HCT116 (cell line): ENCODE results near the gene FASTKD2. TPM values are rescaled to one million over a fixed set of nuclear protein-coding genes. Genes with fewer than 3 reads are reported as not detected.

Experiments
- ATAC-seq: fragments of 200-7000 bp; cut with Tn5 transposase; 2 replicates; pipeline ENCODE4 v1.9.1; 2020; ENCODE audit warnings: mild to moderate bottlenecking, moderate library complexity
- BruUV-seq: library from RNA; stranded (reverse); fragments of 400-500 nt; replicated peaks from 2 replicates; lab custom pipeline; 2021; lab: Mats Ljungman, UMichigan
- CTCF ChIA-PET: fragments of 300-600 bp; sonication (Branson Sonifier 250); formaldehyde crosslinking; loops from one replicate; lab custom pipeline; 2021; ENCODE audit warnings: antibody characterized with exemption; lab: Charles Lee
- POLR2A ChIA-PET: fragments of 300-600, 350-600 bp; sonication (Branson Sonifier 250); formaldehyde crosslinking; loops from one replicate; lab custom pipeline; 2021; ENCODE audit warnings: antibody characterized with exemption; lab: Charles Lee
- RAD21 ChIA-PET, 2 experiments: fragments of 300-600 bp; sonication (Branson Sonifier 250); formaldehyde crosslinking; loops; one replicate each; lab custom pipeline; 2023; ENCODE audit warnings: low total read pairs in 2 of 2; ENCODE audit not compliant: uncharacterized antibody in 2 of 2, unreplicated experiment in 2 of 2, low non-redundant PET in 1 of 2; lab: Charles Lee
- DNase-seq: peaks from one replicate; pipeline ENCODE4 v3.0.0-alpha.2; 2010; ENCODE audit warnings: low read depth, low spot score
- H2AFZ ChIP-seq: fragments of 200-600 bp; shearing (Covaris generic), sonication (generic); 2 replicates; pipeline ENCODE4 v1.6.1; 2017; ENCODE audit warnings: low read depth, mixed run types, mixed read lengths, antibody characterized with exemption, low read length; ENCODE audit not compliant: poor library complexity, severe bottlenecking
- H3K27ac ChIP-seq: 2 replicates; pipeline ENCODE4 v1.5.1; 2012; ENCODE audit warnings: low read depth, low read length
- H3K27me3 ChIP-seq: fragments of 200-600 bp; sonication (generic); 2 replicates; pipeline ENCODE4 v1.6.1; 2016; ENCODE audit warnings: mixed run types, low read length, mixed read lengths; ENCODE audit not compliant: insufficient read depth
- H3K36me3 ChIP-seq, 2 experiments: fragments of 200-500 bp in 1 of 2; fragments of 200-600 bp in 1 of 2; sonication (Bioruptor generic) in 1 of 2; sonication (generic) in 1 of 2; 2 replicates each; pipeline versions ENCODE4 v1.5.1 to v1.6.1; 2014 to 2016; ENCODE audit warnings: low read length in 2 of 2, inconsistent platforms in 1 of 2, mixed read lengths in 1 of 2, mixed run types in 1 of 2; ENCODE audit not compliant: insufficient read depth in 2 of 2, control insufficient read depth in 1 of 2
- H3K4me1 ChIP-seq, 2 experiments: fragments of 200-600 bp in 1 of 2; sonication (generic) in 1 of 2; 2 replicates each; pipeline versions ENCODE4 v1.5.1 to v1.6.1; 2012 to 2017; ENCODE audit warnings: low read length in 2 of 2, inconsistent platforms in 1 of 2, mild to moderate bottlenecking in 1 of 2, mixed read lengths in 1 of 2, mixed run types in 1 of 2, moderate library complexity in 1 of 2; ENCODE audit not compliant: insufficient read depth in 2 of 2, control insufficient read depth in 1 of 2
- H3K4me2 ChIP-seq: fragments of 200-600 bp; sonication (generic); 2 replicates; pipeline ENCODE4 v1.6.1; 2017; ENCODE audit warnings: mixed run types, low read length, mixed read lengths
- H3K4me3 ChIP-seq, 2 experiments: fragments of 200-600 bp in 1 of 2; sonication (generic) in 1 of 2; replicated peaks in 1 of 2; 2 replicates each; pipeline ENCODE4 v1.5.1; 2011 to 2016; ENCODE audit warnings: low read length in 2 of 2, control low read depth in 1 of 2, low read depth in 1 of 2, mild to moderate bottlenecking in 1 of 2, mixed read lengths in 1 of 2, mixed run types in 1 of 2
- H3K79me2 ChIP-seq: fragments of 200-600 bp; sonication (generic); 2 replicates; pipeline ENCODE4 v1.6.1; 2017; ENCODE audit warnings: mild to moderate bottlenecking, mixed run types, low read length, moderate library complexity, mixed read lengths; ENCODE audit not compliant: insufficient read depth
- H3K9ac ChIP-seq: fragments of 200-600 bp; sonication (generic); 2 replicates; pipeline ENCODE4 v1.6.1; 2016; ENCODE audit warnings: low read length, mixed read lengths
- H3K9me2 ChIP-seq: fragments of 200-600 bp; sonication (generic), shearing (Covaris generic); 2 replicates; pipeline ENCODE4 v1.6.1; 2017; ENCODE audit warnings: mixed run types, mild to moderate bottlenecking, moderate library complexity; ENCODE audit not compliant: insufficient read depth
- H3K9me3 ChIP-seq, 2 experiments: fragments of 200-500 bp in 1 of 2; fragments of 200-600 bp in 1 of 2; sonication (Bioruptor generic) in 1 of 2; sonication (generic) in 1 of 2; 2 replicates each; pipeline ENCODE4 v1.6.1; 2014 to 2017; ENCODE audit warnings: low read length in 2 of 2, mixed read lengths in 2 of 2, inconsistent platforms in 1 of 2, low read depth in 1 of 2, mild to moderate bottlenecking in 1 of 2, mixed run types in 1 of 2, moderate library complexity in 1 of 2; ENCODE audit not compliant: control insufficient read depth in 1 of 2, insufficient read depth in 1 of 2
- H4K20me1 ChIP-seq: fragments of 200-600 bp; sonication (generic), shearing (Covaris generic); 2 replicates; pipeline ENCODE4 v1.6.1; 2017; ENCODE audit warnings: mixed run types, mild to moderate bottlenecking, moderate library complexity; ENCODE audit not compliant: insufficient read depth
- CEBPB ChIP-seq: IDR thresholded peaks from 2 replicates; pipeline ENCODE4 v1.6.1; 2012; ENCODE audit warnings: low read depth
- ELF1 ChIP-seq: IDR thresholded peaks from 2 replicates; pipeline ENCODE4 v1.6.1; 2012; ENCODE audit warnings: low read depth, borderline replicate concordance
- EZH2 ChIP-seq: fragments of 200-600 bp; sonication (generic); IDR thresholded peaks from 2 replicates; pipeline ENCODE4 v1.6.1; 2017; ENCODE audit warnings: antibody characterized with exemption, mixed run types
- EZH2phosphoT487 ChIP-seq: fragments of 200-600 bp; IDR thresholded peaks from 2 replicates; pipeline ENCODE4 v1.6.1; 2018; ENCODE audit warnings: antibody characterized with exemption, borderline replicate concordance
- FOSL1 ChIP-seq: IDR thresholded peaks from 2 replicates; pipeline ENCODE4 v1.6.1; 2012; ENCODE audit warnings: low read depth
- POLR2AphosphoS5 ChIP-seq: IDR thresholded peaks from 2 replicates; pipeline ENCODE4 v1.6.1; 2011; ENCODE audit warnings: mild to moderate bottlenecking, low read depth, low read length, moderate library complexity
- RAD21 ChIP-seq: IDR thresholded peaks from 2 replicates; pipeline ENCODE4 v1.6.1; 2012; ENCODE audit warnings: low read depth, mild to moderate bottlenecking
- SIN3A ChIP-seq: IDR thresholded peaks from 2 replicates; pipeline ENCODE4 v1.6.1; 2012; ENCODE audit warnings: low read depth
- SP1 ChIP-seq: IDR thresholded peaks from 2 replicates; pipeline ENCODE4 v1.6.1; 2012; ENCODE audit warnings: low read depth
- SRF ChIP-seq: IDR thresholded peaks from 2 replicates; pipeline ENCODE4 v1.6.1; 2012; ENCODE audit warnings: low read depth
- TCF7L2 ChIP-seq: IDR thresholded peaks from 2 replicates; pipeline ENCODE4 v1.7.0; 2011; ENCODE audit warnings: borderline replicate concordance, inconsistent platforms; ENCODE audit not compliant: insufficient read depth, insufficient read length; ENCODE audit errors: extremely low read depth
- YY1 ChIP-seq: IDR thresholded peaks from 2 replicates; pipeline ENCODE4 v1.6.1; 2011; ENCODE audit warnings: low read length, low read depth, moderate library complexity, mild to moderate bottlenecking; ENCODE audit not compliant: insufficient replicate concordance; ENCODE audit errors: extremely low read depth
- intact Hi-C: fragments of 100-400 bp; cut with micrococcal nuclease; formaldehyde crosslinking; loops from 2 replicates; pipeline ENCODE4 v1.10.0; 2022
- total RNA-seq: library from RNA; stranded (reverse); gene quantifications from one replicate; pipeline ENCODE4 v1.2.1, GENCODE V29; 2021; ENCODE audit not compliant: unreplicated experiment
- TF ChIP-seq, protein P1 (sequence below), 3 experiments: fragments of 200-600 bp in 1 of 3; sonication (generic) in 1 of 3; IDR thresholded peaks in 2 of 3; conservative IDR thresholded peaks in 1 of 3; 2 replicates each; pipeline ENCODE4 v1.5.1; 2012 to 2017; ENCODE audit warnings: low read depth in 2 of 3, low read length in 2 of 3, antibody characterized with exemption in 1 of 3, borderline replicate concordance in 1 of 3, control low read depth in 1 of 3, mild to moderate bottlenecking in 1 of 3, mixed read lengths in 1 of 3, mixed run types in 1 of 3, moderate library complexity in 1 of 3; ENCODE audit not compliant: insufficient read depth in 1 of 3
- TF ChIP-seq, protein P2 (sequence below): IDR thresholded peaks from 2 replicates; pipeline ENCODE4 v1.6.1; 2011; ENCODE audit warnings: mild to moderate bottlenecking, low read length, moderate library complexity; ENCODE audit not compliant: insufficient replicate concordance; ENCODE audit errors: extremely low read depth
- TF ChIP-seq, protein P3 (sequence below): IDR thresholded peaks from 2 replicates; pipeline ENCODE4 v1.6.1; 2012
- TF ChIP-seq, protein P4 (sequence below): IDR thresholded peaks from 2 replicates; pipeline ENCODE4 v1.6.1; 2012
- TF ChIP-seq, protein P5 (sequence below): IDR thresholded peaks from 2 replicates; pipeline ENCODE4 v1.6.1; 2012; ENCODE audit warnings: low read depth

The FASTKD2 gene
- total RNA-seq, 1 experiment from 2014 or later, result 24.4 TPM

DNA sequence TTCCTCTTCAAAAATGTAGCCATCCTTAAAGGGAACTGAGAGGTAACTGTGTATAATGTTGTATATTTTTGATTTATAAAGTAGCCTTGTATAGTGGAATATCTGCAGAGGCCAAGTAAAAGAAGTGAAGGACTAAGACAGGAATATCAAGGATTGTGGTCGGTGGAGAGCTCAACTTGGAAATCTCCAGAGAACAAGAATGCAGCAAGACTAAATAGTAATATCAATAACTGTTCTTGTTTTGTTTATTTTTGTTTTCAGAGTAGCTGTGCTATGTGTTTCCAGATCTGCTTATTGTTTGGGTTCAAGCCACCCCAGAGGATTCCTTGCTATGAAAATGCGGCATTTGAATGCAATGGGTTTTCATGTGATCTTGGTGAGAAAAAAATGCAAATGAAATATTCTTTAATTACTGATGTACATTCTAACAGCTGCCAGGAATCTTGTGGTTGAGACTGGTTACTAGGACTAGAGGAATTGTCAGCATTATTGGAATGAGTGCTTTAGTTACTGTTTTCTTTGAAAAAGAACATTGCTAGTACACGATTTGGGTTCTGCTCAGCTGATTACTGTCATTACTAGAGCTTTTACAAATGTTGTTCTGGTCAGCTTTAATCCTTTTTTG, 25.0 kb downstream of the FASTKD2 start:
- BruUV-seq, result no TSS peak
- POLR2A ChIA-PET, result no interaction called here

More for the DNA sequence above, 25.0 kb downstream of the FASTKD2 start:
- Histone ChIP-seq H3K79me2 (peaks cover 1% of the 10 kb centered on the region; the same call in 1 of the 2 replicates), H3K4me1 (no peaks in the 10 kb centered on the region), H3K9ac (no peak overlapping the region), H2AFZ (no peak overlapping the region), H3K9me3 (no peaks in the 10 kb centered on the region), H3K27ac (no peak overlapping the region), H3K9me2 (no peaks in the 10 kb centered on the region), H3K4me2 (no peak overlapping the region), H3K27me3 (no peaks in the 10 kb centered on the region), H4K20me1 (no peaks in the 10 kb centered on the region), H3K4me3 (no peak overlapping the region), H3K36me3 (peaks cover 20 to 39% of the 10 kb centered on the region in 2 experiments; a peak in 3 of 4 replicates)
- CTCF ChIA-PET, result interaction anchor here (1.6 kb wide), 1 partner anchor 10 kb away, joined by 7 read pairs; no protein-coding TSS in a partner anchor
- RAD21 ChIA-PET, result no interaction called here
- no peak for ATAC-seq
- TF ChIP-seq, protein P1, sequence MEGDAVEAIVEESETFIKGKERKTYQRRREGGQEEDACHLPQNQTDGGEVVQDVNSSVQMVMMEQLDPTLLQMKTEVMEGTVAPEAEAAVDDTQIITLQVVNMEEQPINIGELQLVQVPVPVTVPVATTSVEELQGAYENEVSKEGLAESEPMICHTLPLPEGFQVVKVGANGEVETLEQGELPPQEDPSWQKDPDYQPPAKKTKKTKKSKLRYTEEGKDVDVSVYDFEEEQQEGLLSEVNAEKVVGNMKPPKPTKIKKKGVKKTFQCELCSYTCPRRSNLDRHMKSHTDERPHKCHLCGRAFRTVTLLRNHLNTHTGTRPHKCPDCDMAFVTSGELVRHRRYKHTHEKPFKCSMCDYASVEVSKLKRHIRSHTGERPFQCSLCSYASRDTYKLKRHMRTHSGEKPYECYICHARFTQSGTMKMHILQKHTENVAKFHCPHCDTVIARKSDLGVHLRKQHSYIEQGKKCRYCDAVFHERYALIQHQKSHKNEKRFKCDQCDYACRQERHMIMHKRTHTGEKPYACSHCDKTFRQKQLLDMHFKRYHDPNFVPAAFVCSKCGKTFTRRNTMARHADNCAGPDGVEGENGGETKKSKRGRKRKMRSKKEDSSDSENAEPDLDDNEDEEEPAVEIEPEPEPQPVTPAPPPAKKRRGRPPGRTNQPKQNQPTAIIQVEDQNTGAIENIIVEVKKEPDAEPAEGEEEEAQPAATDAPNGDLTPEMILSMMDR (IDR thresholded peaks at IDR 0.05 in 2 of 3, conservative IDR thresholded peaks at IDR 0.05 in 1 of 3; ENCODE audit: borderline replicate concordance in 1 of 3, insufficient read depth in 1 of 3, low read depth in 2 of 3, low read length in 2 of 3), result no peak
- TF ChIP-seq POLR2AphosphoS5 (no peak), RAD21 (no peak), FOSL1 (no peak), EZH2phosphoT487 (no peak), YY1 (no peak), TCF7L2 (no peak), ELF1 (no peak), SIN3A (no peak), SRF (no peak), EZH2 (no peak), SP1 (no peak), CEBPB (no peak)
- TF ChIP-seq, protein P2, sequence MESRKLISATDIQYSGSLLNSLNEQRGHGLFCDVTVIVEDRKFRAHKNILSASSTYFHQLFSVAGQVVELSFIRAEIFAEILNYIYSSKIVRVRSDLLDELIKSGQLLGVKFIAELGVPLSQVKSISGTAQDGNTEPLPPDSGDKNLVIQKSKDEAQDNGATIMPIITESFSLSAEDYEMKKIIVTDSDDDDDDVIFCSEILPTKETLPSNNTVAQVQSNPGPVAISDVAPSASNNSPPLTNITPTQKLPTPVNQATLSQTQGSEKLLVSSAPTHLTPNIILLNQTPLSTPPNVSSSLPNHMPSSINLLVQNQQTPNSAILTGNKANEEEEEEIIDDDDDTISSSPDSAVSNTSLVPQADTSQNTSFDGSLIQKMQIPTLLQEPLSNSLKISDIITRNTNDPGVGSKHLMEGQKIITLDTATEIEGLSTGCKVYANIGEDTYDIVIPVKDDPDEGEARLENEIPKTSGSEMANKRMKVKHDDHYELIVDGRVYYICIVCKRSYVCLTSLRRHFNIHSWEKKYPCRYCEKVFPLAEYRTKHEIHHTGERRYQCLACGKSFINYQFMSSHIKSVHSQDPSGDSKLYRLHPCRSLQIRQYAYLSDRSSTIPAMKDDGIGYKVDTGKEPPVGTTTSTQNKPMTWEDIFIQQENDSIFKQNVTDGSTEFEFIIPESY, result no peak
- TF ChIP-seq, protein P3, sequence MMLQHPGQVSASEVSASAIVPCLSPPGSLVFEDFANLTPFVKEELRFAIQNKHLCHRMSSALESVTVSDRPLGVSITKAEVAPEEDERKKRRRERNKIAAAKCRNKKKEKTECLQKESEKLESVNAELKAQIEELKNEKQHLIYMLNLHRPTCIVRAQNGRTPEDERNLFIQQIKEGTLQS, result no peak
- TF ChIP-seq, protein P4, sequence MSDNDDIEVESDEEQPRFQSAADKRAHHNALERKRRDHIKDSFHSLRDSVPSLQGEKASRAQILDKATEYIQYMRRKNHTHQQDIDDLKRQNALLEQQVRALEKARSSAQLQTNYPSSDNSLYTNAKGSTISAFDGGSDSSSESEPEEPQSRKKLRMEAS, result no peak
- TF ChIP-seq, protein P5, sequence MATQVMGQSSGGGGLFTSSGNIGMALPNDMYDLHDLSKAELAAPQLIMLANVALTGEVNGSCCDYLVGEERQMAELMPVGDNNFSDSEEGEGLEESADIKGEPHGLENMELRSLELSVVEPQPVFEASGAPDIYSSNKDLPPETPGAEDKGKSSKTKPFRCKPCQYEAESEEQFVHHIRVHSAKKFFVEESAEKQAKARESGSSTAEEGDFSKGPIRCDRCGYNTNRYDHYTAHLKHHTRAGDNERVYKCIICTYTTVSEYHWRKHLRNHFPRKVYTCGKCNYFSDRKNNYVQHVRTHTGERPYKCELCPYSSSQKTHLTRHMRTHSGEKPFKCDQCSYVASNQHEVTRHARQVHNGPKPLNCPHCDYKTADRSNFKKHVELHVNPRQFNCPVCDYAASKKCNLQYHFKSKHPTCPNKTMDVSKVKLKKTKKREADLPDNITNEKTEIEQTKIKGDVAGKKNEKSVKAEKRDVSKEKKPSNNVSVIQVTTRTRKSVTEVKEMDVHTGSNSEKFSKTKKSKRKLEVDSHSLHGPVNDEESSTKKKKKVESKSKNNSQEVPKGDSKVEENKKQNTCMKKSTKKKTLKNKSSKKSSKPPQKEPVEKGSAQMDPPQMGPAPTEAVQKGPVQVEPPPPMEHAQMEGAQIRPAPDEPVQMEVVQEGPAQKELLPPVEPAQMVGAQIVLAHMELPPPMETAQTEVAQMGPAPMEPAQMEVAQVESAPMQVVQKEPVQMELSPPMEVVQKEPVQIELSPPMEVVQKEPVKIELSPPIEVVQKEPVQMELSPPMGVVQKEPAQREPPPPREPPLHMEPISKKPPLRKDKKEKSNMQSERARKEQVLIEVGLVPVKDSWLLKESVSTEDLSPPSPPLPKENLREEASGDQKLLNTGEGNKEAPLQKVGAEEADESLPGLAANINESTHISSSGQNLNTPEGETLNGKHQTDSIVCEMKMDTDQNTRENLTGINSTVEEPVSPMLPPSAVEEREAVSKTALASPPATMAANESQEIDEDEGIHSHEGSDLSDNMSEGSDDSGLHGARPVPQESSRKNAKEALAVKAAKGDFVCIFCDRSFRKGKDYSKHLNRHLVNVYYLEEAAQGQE, result no peak
- DNase-seq, result no peak
- intact Hi-C loops, result no loop called here
